Right lobe of liver (tissue), 6 donors: ENCODE measurements around the gene FRMPD3. TPM values are rescaled to one million over a fixed set of nuclear protein-coding genes. Genes with fewer than 3 reads are reported as not detected.

Experiments
- ATAC-seq, 4 donors: fragments of 200-7000 bp; cut with Tn5 transposase; one replicate each; pipeline ENCODE4 v1.9.1; 2020; ENCODE audit warnings: mild to moderate bottlenecking in 4 of 4, moderate library complexity in 4 of 4
- DNase-seq, 3 donors: peaks; one replicate each; pipeline ENCODE4 v3.0.0-alpha.2; 2020
- H3K27ac ChIP-seq, 3 donors: fragments of 200-600 bp; one replicate each; pipeline ENCODE4 v1.8.0; 2022
- H3K27me3 ChIP-seq, 2 donors: fragments of 200-600 bp; one replicate each; pipeline ENCODE4 v1.8.0; 2022
- H3K36me3 ChIP-seq, 4 donors: fragments of 200-600 bp; sonication (generic) in 1 of 4; one replicate each; pipeline versions ENCODE4 v1.5.1 to v1.8.0; 2017 to 2022; ENCODE audit warnings: control low read depth in 1 of 4
- H3K4me1 ChIP-seq, 4 donors: fragments of 200-600 bp; sonication (generic) in 1 of 4; one replicate each; pipeline versions ENCODE4 v1.5.1 to v1.8.0; 2017 to 2022; ENCODE audit warnings: control low read depth in 1 of 4
- H3K4me3 ChIP-seq, 3 donors: fragments of 200-600 bp; one replicate each; pipeline ENCODE4 v1.8.0; 2022
- H3K9me3 ChIP-seq, 4 donors: fragments of 200-600 bp; sonication (generic) in 1 of 4; one replicate each; pipeline versions ENCODE4 v1.5.1 to v1.8.0; 2017 to 2022; ENCODE audit warnings: control low read depth in 1 of 4
- POLR2A ChIP-seq: fragments of 450-650 bp; IDR thresholded peaks from one replicate; pipeline ENCODE4 v1.6.1; 2017; ENCODE audit warnings: antibody characterized with exemption, mild to moderate bottlenecking
- WGBS: methylation state at CpG from one replicate; pipeline ENCODE4 v1.1.6; 2018; ENCODE audit warnings: low coverage, low lambda C conversion rate; ENCODE audit not compliant: insufficient coverage; ENCODE audit errors: missing lambda C conversion rate; 5-methylcytosine and 5-hydroxymethylcytosine counted together
- intact Hi-C, 2 donors: fragments of 100-400 bp; cut with DNase I; formaldehyde crosslinking; loops; one replicate each; pipeline versions ENCODE4 v1.11.2 to v1.14.1; 2022
- long read RNA-seq: library from polyadenylated mRNA; unstranded; transcript quantifications from one replicate; pipeline ENCODE4 v2.0.0, GENCODE V29; 2019
- total RNA-seq, 6 experiments: library from RNA; depleted of rRNA in 2 of 6; stranded (reverse); fragments of >200 nt in 2 of 6; fragmentation: NEBNext Ultra II Directional in 3 of 6; extraction: Animal tissue kit (Norgen Biotek cat#: 25700) in 3 of 6; gene quantifications; one replicate each; pipeline versions ENCODE4 v1.1.0 to v1.2.4, GENCODE V29; 2016 to 2023
- TF ChIP-seq, protein P1 (sequence below), 4 donors: fragments of 200-600 bp in 3 of 4; fragments of 450-650 bp in 1 of 4; IDR thresholded peaks; one replicate each; pipeline versions ENCODE4 v1.5.1 to v1.8.0; 2016 to 2022; ENCODE audit warnings: antibody characterized with exemption in 4 of 4, mild to moderate bottlenecking in 2 of 4
- donor health status: DM: no; HTN: yes; CAD: no.
- donor health status: DM: no; HTN: no; CAD: no.
- donor health status: DM: no; HTN: no; CAD: no.
- donor health status: DM: no; HTN: yes; CAD: no.
- donor health status: DM: no; HTN: yes; CAD: no.

The FRMPD3 gene
- not detected for total RNA-seq
- long read RNA-seq = 0 reads

DNA sequence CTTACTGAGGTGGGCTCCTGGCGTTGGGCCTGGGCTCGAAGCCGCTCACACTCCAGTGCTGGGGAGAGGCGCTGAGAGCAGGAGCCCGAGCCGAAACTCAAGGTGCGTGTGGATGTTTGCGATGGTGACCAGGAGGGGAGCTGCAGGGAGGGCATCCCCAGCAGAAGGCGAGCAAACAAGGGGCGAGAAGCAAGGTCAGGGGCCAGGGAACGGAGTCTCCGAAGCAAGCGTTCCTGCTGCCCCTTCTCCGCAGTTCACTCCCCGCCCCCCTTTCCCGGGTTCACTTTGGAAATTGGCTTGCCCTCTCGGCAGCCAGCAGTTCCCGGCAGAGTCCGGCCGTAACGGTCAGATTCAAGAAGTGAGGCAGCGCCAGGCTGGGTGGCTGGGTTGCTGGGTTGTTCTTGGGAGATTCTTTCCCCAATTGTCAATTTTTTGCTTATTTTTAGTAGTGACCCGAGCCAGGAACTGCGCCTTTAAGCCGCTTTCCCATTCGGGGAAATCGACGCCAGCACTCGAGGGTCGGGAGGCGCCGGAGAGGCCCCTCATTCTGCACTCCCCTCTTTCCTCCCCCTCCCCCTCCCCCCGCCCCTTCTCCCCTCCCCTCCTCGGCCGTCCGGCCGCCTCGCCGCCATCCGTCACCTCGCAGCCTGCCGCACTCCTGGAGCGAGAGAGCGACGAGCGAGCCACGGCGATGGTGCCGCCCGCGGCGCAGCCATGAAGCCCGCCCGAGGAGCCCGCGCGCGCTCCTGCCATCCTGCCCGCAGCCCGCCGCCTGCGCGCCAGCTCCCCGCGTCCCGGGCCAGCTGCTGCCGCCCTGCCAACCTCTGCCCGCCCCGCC lies at the start of gene FRMPD3:
Gene FRMPD3, plus strand, starts transcription at position 655 of the 838 bp plus-strand sequence. CDS start 76,937 bp downstream, outside the sequence.
- TF ChIP-seq, protein P1, sequence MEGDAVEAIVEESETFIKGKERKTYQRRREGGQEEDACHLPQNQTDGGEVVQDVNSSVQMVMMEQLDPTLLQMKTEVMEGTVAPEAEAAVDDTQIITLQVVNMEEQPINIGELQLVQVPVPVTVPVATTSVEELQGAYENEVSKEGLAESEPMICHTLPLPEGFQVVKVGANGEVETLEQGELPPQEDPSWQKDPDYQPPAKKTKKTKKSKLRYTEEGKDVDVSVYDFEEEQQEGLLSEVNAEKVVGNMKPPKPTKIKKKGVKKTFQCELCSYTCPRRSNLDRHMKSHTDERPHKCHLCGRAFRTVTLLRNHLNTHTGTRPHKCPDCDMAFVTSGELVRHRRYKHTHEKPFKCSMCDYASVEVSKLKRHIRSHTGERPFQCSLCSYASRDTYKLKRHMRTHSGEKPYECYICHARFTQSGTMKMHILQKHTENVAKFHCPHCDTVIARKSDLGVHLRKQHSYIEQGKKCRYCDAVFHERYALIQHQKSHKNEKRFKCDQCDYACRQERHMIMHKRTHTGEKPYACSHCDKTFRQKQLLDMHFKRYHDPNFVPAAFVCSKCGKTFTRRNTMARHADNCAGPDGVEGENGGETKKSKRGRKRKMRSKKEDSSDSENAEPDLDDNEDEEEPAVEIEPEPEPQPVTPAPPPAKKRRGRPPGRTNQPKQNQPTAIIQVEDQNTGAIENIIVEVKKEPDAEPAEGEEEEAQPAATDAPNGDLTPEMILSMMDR (IDR thresholded peaks at IDR 0.05) = no peak
- TF ChIP-seq POLR2A = no peak
- Histone ChIP-seq H3K4me1 (peaks cover 0 to 2% (median 0%) of the 10 kb centered on the region in 4 donors), H3K36me3 (no peaks in the 10 kb centered on the region), H3K9me3 (no peaks in the 10 kb centered on the region), H3K27ac (no peak within 1 kb of the TSS), H3K27me3 (peaks cover 0 to 11% of the 10 kb centered on the region in 2 donors), H3K4me3 (peak within 1 kb of the TSS in 1 of 3 donors; percentile 13)
- ATAC-seq = peak in 2 of 4 donors; percentile 24 to 35
- intact Hi-C loops = no loop called here
- 32% methylated on average over 14 of the region's 69 CpGs for WGBS
- no peak for DNase-seq

DNA sequence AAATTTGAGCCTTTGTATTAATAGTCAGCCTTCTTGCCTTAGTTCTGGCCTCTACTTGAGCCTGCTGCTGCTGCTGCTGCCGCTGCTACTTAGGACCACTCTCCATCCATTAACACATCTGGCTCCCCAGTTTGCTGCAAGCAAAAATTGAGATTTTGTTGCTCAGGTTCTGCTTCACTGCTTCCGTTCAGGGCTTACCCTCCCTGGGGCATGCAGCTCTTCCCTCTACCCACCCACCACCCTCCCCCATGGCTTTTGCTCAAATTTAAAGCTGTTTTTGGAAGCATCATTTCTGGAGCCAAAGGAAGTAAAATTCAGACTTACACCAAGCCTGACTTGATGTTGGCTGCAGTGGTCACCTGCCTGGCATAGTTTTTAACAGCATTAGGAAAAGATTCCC lies 28.9 kb upstream of the FRMPD3 start:
- Histone ChIP-seq H3K9me3 (no peaks in the 10 kb centered on the region), H3K4me3 (no peak overlapping the region), H3K27ac (no peak overlapping the region), H3K27me3 (no peaks in the 10 kb centered on the region), H3K4me1 (no peaks in the 10 kb centered on the region), H3K36me3 (no peaks in the 10 kb centered on the region)
- intact Hi-C loops = no loop called here
- TF ChIP-seq, protein P1 (IDR thresholded peaks at IDR 0.05) = no peak
- no peak for TF ChIP-seq POLR2A
- WGBS = 51% methylated on average over 2 of the region's 2 CpGs
- ATAC-seq = no peak
- no peak for DNase-seq

DNA sequence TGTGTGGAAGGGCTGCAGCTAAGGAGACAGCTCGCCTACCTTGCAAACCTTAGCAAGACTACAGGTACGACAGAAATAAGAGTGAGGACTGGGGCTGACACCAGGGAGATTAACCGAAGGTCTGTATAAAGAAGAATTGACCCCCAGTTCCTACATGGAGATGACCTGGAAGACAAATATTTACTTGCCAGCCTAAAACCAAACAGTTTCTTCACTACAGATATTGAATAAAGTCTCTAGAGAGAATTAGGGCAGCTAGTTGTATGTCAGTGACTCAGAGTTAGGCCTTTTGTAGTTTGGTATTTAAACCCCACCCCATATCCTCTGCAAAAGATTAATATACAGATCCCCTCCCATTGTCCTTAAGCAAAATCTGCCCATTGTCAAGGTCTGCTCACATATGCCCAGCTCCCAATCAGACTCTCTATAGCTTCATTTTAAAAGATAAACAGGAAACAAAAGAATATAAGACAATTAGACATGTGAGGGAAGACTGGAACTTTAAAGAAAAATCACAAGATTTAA lies 28.1 kb upstream of the FRMPD3 start:
- no peaks in the 10 kb centered on the region for H3K27me3 ChIP-seq
- no peak for DNase-seq
- peak; percentile 67 to 76 (median 70) for ATAC-seq
- H3K4me3 ChIP-seq = no peak overlapping the region
- H3K27ac ChIP-seq = no peak overlapping the region
- no peaks in the 10 kb centered on the region for H3K4me1 ChIP-seq
- 42% methylated on average over 3 of the region's 3 CpGs for WGBS
- intact Hi-C loops = no loop called here
- TF ChIP-seq, protein P1 (IDR thresholded peaks at IDR 0.05) = no peak
- no peak for TF ChIP-seq POLR2A
- no peaks in the 10 kb centered on the region for H3K36me3 ChIP-seq
- H3K9me3 ChIP-seq = no peaks in the 10 kb centered on the region

DNA sequence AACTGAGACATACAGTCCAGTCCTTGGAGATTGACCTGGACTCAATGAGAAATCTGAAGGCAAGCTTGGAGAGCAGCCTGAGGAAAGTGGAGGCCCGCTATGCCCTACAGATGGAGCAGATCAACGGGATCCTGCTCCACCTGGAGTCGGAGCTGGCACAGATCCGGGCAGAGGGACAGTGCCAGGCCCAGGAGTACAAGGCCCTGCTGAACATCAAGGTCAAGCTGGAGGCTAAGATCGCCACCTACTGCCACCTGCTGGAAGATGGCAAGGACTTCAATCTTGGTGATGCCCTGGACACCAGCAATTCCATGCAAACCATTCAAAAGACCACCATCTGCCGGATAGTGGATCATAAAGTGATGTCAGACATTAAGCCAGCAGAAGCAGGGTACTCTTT lies 20.4 kb upstream of the FRMPD3 start:
- no peaks in the 10 kb centered on the region for H3K9me3 ChIP-seq
- H3K4me1 ChIP-seq = no peaks in the 10 kb centered on the region
- H3K4me3 ChIP-seq = no peak overlapping the region
- no peaks in the 10 kb centered on the region for H3K27me3 ChIP-seq
- intact Hi-C loops = no loop called here
- H3K27ac ChIP-seq = no peak overlapping the region
- no peak for TF ChIP-seq POLR2A
- TF ChIP-seq, protein P1 (IDR thresholded peaks at IDR 0.05) = peak; percentile 17 to 47 (median 44)
- ATAC-seq = no peak
- peak in 2 of 3 donors; percentile 27 to 46 for DNase-seq
- WGBS = 34% methylated on average over 2 of the region's 6 CpGs
- H3K36me3 ChIP-seq = no peaks in the 10 kb centered on the region
